Sigmoid colon (tissue), 7 donors: ENCODE results near the gene KIF6. TPM values are rescaled to one million over a fixed set of nuclear protein-coding genes. Genes with fewer than 3 reads are reported as not detected.
"Not testable (repeated sequence)": the region's sequence is repeated elsewhere in the genome, so short reads cannot be mapped to it uniquely, and the experiment has no call there.

Source experiments
- DNase-seq: peaks from one replicate; pipeline ENCODE4 v3.0.0-alpha.2; 2019
- H3K27ac ChIP-seq, 4 donors: fragments of 200-600 bp; sonication (generic); one replicate each; pipeline ENCODE4 v1.5.1; 2016 to 2019; ENCODE audit warnings: mild to moderate bottlenecking in 1 of 4
- H3K27me3 ChIP-seq, 3 donors: fragments of 200-600 bp; sonication (generic); one replicate each; pipeline ENCODE4 v1.5.1; 2019; ENCODE audit warnings: mild to moderate bottlenecking in 1 of 3
- H3K36me3 ChIP-seq, 4 donors: fragments of 200-600 bp; sonication (generic); one replicate each; pipeline ENCODE4 v1.5.1; 2016 to 2019
- H3K4me1 ChIP-seq, 4 donors: fragments of 200-600 bp; sonication (generic); one replicate each; pipeline ENCODE4 v1.5.1; 2017 to 2019
- H3K4me3 ChIP-seq, 4 donors: fragments of 200-600 bp; sonication (generic); one replicate each; pipeline ENCODE4 v1.5.1; 2017 to 2019; ENCODE audit warnings: mild to moderate bottlenecking in 2 of 4, moderate library complexity in 1 of 4
- H3K9me3 ChIP-seq, 4 donors: fragments of 200-600 bp in 3 of 4; sonication (generic) in 3 of 4; one replicate each; pipeline versions ENCODE4 v1.5.1 to v1.6.1; 2013 to 2019
- CTCF ChIP-seq, 4 experiments: fragments of 450-650 bp in 3 of 4; fragments of 200-600 bp in 1 of 4; IDR thresholded peaks; one replicate each; pipeline ENCODE4 v1.5.1; 2016 to 2019; ENCODE audit warnings: antibody characterized with exemption in 4 of 4, mild to moderate bottlenecking in 3 of 4, moderate library complexity in 2 of 4
- EP300 ChIP-seq, 4 donors: sonication (generic); formaldehyde crosslinking; IDR thresholded peaks; one replicate each; pipeline ENCODE4 v1.6.1; 2017; ENCODE audit warnings: antibody characterized with exemption in 4 of 4
- POLR2A ChIP-seq, 2 donors: fragments of 450-650 bp; IDR thresholded peaks; one replicate each; pipeline ENCODE4 v1.6.1; 2016; ENCODE audit warnings: antibody characterized with exemption in 2 of 2, mild to moderate bottlenecking in 2 of 2, moderate library complexity in 2 of 2
- POLR2AphosphoS5 ChIP-seq, 4 donors: sonication (generic); formaldehyde crosslinking; IDR thresholded peaks; one replicate each; pipeline ENCODE4 v1.6.1; 2017; ENCODE audit warnings: antibody characterized with exemption in 4 of 4
- WGBS, 2 donors: extraction: QIAGEN DNeasy Blood & Tissue Kit; methylation state at CpG; one replicate each; pipeline ENCODE4 v1.1.7; 2013; 5-methylcytosine and 5-hydroxymethylcytosine counted together
- intact Hi-C: fragments of 100-400 bp; cut with DNase I; formaldehyde crosslinking; loops from one replicate; pipeline ENCODE4 v1.15.1; 2023
- polyA plus RNA-seq, 3 donors: library from polyadenylated mRNA; stranded (reverse); fragments of 200-250 nt; gene quantifications; one replicate each; pipeline ENCODE4 v1.2.3, GENCODE V29; 2013
- total RNA-seq, 4 donors: library from RNA; depleted of rRNA; stranded (reverse); fragments of >200 nt; gene quantifications; one replicate each; pipeline ENCODE4 v1.1.0, GENCODE V29; 2016
- donor health status: healthy with polysubstance abuse.
- donor health status: Bipolar disorder and iron deficiency.
- donor health status: healthy.

The KIF6 gene
- total and polyA plus RNA-seq, 7 donors: under 0.01 to 0.99 (median 0.36) TPM; not detected in 2

- no peak overlapping the region for H3K4me3 ChIP-seq
- no peaks in the 10 kb centered on the region for H3K4me1 ChIP-seq
- TF ChIP-seq CTCF (IDR thresholded peaks at IDR 0.05): no peak
- no peak for TF ChIP-seq POLR2AphosphoS5 (IDR thresholded peaks at IDR 0.05)
- TF ChIP-seq POLR2A (IDR thresholded peaks at IDR 0.05): no peak
- no peak for TF ChIP-seq EP300 (IDR thresholded peaks at IDR 0.05)
- no peaks in the 10 kb centered on the region for H3K27me3 ChIP-seq
- WGBS, 2 donors: 81 to 89% methylated on average over 3 of the region's 3 CpGs
- intact Hi-C loops: no loop called here
- H3K9me3 ChIP-seq: peaks cover under 1 to 7% (median 4%) of the 10 kb centered on the region in 4 donors
- no peak for DNase-seq
- no peak overlapping the region for H3K27ac ChIP-seq
- no peaks in the 10 kb centered on the region for H3K36me3 ChIP-seq
Observed at GRCh38 chr6:39507331-39507998, 217.7 kb downstream of the KIF6 start.

- H3K9me3 ChIP-seq, intact Hi-C loops, H3K36me3 ChIP-seq, H3K4me3 ChIP-seq, H3K27me3 ChIP-seq, H3K27ac ChIP-seq, DNase-seq, H3K4me1 ChIP-seq: not testable (repeated sequence)
- WGBS, 2 donors: 86 to 87% methylated on average over 3 of the region's 3 CpGs
Observed at GRCh38 chr6:39502362-39502955, 222.7 kb downstream of the KIF6 start.

GRCh38 chr6:39499053-39499452, 226.2 kb downstream of the KIF6 start:
- DNase-seq: no peak
- no peak overlapping the region for H3K27ac ChIP-seq
- no peaks in the 10 kb centered on the region for H3K36me3 ChIP-seq
- no peak overlapping the region for H3K4me3 ChIP-seq
- intact Hi-C loops: no loop called here
- H3K4me1 ChIP-seq: peaks cover 0 to 15% (median 6%) of the 10 kb centered on the region in 4 donors
- H3K27me3 ChIP-seq: no peaks in the 10 kb centered on the region
- TF ChIP-seq CTCF (IDR thresholded peaks at IDR 0.05): no peak
- no peak for TF ChIP-seq EP300 (IDR thresholded peaks at IDR 0.05)
- TF ChIP-seq POLR2AphosphoS5 (IDR thresholded peaks at IDR 0.05): no peak
- TF ChIP-seq POLR2A (IDR thresholded peaks at IDR 0.05): no peak
- peaks cover 3 to 9% (median 6%) of the 10 kb centered on the region in 4 donors for H3K9me3 ChIP-seq

GRCh38 chr6:39498096-39498495, 227.1 kb downstream of the KIF6 start:
- H3K4me3 ChIP-seq: no peak overlapping the region
- peaks cover 2 to 9% (median 4%) of the 10 kb centered on the region in 4 donors for H3K9me3 ChIP-seq
- no peak for TF ChIP-seq POLR2AphosphoS5 (IDR thresholded peaks at IDR 0.05)
- TF ChIP-seq EP300 (IDR thresholded peaks at IDR 0.05): no peak
- no peak for TF ChIP-seq CTCF (IDR thresholded peaks at IDR 0.05)
- no peak for TF ChIP-seq POLR2A (IDR thresholded peaks at IDR 0.05)
- H3K27me3 ChIP-seq: no peaks in the 10 kb centered on the region
- intact Hi-C loops: no loop called here
- WGBS, 2 donors: 89 to 92% methylated on average over 2 of the region's 2 CpGs
- no peak overlapping the region for H3K27ac ChIP-seq
- no peak for DNase-seq
- no peaks in the 10 kb centered on the region for H3K36me3 ChIP-seq
- peaks cover 0 to 20% (median 9%) of the 10 kb centered on the region in 4 donors for H3K4me1 ChIP-seq

GRCh38 chr6:39496915-39497314, 228.3 kb downstream of the KIF6 start:
- intact Hi-C loops: no loop called here
- Histone ChIP-seq H3K27me3 (no peaks in the 10 kb centered on the region), H3K4me1 (peaks cover 0 to 22% (median 10%) of the 10 kb centered on the region in 4 donors), H3K4me3 (no peak overlapping the region), H3K36me3 (no peaks in the 10 kb centered on the region), H3K9me3 (peaks cover 0 to 3% (median under 1%) of the 10 kb centered on the region in 4 donors), H3K27ac (peak overlapping the region in 3 of 4 donors; percentile 10 to 55 (median 13))
- peak; percentile 86 for DNase-seq
- WGBS, 2 donors: 61 to 74% methylated on average over 6 of the region's 6 CpGs
- TF ChIP-seq POLR2A (IDR thresholded peaks at IDR 0.05) (no peak), POLR2AphosphoS5 (IDR thresholded peaks at IDR 0.05) (peak; percentile 69 to 81 (median 74)), CTCF (IDR thresholded peaks at IDR 0.05) (no peak)
